ENCODE results near the gene NINJ1.

Gene NINJ1

DNA sequence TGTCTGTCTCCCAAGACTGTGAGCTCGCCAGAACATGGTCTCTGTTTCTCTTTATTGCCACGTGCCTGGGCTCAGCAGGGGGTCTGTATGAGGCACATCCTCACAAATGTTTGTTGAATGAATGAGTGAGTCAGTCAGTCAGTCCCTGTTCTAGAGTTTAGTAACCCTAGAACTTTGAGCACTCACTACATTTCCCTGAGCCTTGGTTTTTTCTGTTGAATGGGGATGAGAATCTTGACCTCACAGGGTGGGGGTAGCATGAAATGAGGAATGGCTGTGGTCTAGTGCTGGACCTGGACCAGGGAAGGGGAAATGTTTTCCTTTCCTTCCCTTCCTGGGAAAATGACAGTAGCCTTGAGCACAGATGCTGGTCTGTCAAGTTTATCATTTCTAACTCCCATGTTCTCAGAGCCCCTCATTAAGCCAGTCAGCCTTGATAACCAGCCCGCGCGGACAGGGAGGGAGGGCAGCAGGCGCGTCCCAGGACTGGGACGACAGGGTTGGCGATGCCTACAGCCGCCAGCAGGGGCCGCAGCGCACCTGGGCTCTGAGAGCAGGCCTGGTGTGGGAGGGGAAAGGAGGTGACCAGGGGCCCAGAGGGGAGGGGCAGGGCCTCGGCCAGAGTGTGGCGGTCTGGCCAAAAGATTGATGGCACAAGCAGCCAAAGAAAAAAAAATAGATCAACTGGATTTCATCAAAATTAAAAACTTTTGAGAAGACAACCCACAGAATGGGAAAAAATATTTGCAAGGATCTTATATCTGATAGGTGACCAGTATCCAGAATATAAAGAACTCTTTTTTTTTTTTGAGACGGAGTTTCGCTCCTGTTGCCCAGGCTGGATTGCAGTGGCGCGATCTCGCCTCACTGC lies 25.8 kb upstream of the NINJ1 start:
- DNase-seq = peak; percentile 90

DNA sequence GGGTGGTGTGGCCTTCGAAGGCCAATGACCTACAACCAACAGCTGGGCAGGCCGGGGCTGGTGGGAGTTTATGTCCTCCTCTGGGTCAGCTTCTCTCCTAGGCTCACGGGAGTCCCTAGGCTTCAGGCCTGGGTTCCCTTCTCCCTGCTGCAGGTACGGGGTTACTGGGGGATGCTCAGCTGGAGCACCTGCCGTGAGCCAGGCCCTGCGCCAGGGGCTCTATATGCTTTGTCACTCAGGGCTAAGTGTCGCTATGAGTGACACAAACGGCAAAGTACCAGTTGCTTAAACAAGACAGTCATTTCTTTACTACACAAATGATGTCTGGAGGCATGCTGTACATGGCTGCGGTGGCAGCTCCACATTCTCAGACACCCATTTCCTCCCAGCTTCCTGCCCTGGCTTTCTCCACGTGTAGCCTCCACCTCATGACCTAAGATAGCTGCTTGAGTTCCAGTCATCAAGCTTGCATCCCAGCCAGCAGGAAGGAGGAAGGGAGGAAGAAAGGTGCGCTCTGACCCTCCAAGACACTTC lies 22.5 kb upstream of the NINJ1 start:
- DNase-seq = peak; percentile 68

DNA sequence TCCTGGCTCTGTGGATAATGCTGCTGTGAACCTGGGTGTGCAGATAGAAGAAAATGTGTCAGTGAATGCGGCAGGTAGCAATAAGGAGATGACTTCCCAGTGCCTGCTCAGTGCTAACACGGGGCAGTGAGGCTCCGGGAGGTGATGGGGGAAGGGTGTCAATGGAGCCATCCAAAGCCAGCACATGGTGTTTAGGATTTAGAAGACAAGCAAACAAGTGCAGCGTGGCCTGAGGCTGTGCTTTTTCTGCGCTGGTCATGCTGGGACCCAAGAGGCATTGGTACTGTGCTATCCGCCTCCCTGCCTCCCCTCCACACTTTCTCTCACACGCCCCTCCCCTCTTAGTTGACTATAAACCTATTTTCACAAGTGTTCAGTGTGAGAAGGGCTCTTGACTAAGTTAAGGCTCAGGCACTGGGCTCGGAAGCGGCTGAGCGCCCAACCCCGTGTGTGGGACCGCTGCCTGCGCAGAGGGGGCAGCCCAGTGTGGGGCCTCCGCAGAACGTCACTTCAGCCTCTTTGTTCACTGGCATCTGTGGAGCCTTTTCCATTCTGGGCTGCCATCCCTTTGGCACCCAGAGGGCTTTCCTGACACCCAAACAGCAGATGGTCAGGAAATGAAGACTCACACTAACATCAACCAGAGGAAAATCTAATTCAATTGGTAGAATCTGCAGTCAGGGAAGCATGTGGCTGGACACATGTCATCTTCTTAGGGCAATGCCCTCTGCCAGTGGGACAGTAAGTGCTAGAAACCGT lies 21.8 kb upstream of the NINJ1 start:
- DNase-seq = no peak

DNA sequence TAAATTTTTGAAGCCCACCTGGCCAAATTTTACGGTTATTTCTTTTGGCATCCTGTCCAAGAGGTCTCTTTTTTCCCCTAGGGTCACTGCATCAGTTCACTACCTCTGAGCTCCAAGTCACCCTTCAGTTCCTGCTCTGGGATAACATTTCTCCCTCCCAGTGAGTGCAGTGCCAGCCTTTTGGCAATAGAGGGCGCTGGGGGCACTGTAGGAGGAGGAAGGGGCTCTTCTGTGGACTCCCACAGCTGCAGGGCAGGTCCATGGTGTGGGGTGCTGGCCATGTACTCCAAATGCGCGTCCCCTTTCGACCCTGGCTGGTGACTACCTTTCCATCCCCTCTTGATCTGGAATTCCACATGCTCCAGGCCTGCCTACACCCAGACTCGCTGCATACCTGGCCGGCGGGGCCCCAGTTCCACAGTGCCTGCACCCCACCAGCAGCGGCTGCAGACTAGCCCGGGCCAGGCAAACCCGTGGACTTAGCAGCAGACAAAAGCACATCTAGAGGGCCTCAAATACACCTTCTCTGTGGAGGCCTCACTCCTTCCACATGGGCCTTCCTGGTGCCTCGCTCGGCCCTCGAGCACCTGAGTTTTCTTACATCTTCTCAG lies 20.3 kb upstream of the NINJ1 start:
- DNase-seq = peak; percentile 73

DNA sequence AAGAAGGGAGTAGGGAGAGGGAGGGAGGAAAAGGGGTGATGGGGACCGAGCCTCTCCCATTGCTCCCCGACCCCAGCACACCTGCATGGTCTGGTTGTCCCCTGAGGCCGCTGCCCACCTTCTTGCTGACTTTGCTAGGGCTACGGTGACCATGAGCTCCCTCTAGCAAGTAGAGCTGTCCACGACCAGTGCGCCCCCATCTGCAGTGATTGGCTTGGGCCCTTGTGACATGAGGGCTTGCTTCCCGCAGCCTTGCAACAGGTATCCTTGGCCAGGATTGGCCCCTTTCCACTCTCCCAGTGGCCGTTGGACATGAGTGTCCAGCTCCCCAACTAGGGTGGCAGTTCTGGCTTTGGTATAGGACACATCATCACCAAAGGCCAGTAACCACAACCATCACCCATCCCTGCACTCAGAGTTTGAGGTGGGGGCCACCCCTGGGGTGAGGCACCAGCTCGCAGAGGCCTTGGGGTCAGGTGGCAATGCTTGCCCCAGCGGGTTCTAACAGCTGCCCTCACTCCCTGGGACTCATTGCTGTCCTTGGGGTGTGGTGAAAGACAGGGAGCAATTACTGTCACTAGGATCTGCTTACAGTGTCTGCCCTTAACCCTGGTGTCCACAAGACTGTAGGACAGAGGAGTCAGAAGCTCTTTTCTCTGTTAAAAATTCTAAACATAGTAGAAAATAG lies 17.2 kb upstream of the NINJ1 start:
- no peak for DNase-seq

DNA sequence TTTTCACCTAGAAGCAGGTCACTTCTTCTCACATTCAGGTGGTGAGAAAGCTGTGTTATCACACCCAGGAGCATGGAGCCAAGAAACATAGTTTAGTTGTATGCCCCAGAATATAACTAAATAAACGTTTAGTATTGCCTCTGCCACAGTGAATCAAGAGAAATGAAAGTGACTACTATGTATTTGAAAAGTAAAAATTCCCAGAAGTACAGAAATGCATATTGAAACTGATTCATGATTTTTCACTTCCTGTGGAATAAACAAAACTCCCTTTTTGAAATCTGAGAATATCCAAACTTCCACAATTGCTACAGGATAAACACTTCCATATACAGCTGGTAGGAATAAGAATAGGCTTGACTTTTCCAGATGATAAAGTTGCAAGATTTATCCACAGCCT lies 15.3 kb upstream of the NINJ1 start:
- no peak for DNase-seq

DNA sequence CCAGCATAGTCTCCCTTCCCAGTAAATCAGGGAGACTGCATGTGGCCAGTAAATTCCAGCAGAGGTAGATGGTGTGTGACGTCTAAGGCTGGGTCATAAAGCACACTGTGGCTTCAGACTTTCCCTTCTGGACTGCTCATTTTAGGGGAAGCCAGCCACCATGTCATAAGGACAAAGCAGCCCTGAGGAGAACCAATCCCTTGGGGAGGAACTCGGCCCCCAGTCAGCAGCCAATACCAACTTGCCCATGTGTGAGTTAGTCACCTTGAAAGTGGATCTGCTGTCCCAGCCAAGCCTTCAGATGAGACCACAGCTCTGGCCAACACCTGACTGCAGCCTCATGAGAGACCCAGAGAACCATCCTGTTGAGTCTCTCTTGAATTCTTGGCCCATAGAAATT lies 14.7 kb upstream of the NINJ1 start:
- no peak for DNase-seq

DNA sequence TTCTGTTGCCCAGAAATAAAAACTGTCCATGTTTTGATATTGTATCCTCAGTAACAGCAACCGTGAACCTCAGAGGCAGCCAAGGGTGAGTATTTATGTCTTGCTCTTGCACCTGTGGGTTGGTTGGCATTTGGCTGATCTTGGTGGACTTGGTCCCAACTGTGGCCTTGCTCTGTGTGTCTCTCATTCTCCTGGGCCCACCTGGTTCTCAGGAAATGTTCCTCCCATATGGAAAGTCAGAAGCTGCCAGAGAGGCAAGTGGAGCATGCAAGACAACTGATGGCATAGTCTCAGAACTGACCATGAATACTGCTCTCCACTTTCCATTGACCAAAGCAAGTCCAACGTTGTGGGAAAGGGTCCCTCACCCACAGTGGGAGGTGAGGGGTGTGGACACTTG lies 13.6 kb upstream of the NINJ1 start:
- DNase-seq = no peak

DNA sequence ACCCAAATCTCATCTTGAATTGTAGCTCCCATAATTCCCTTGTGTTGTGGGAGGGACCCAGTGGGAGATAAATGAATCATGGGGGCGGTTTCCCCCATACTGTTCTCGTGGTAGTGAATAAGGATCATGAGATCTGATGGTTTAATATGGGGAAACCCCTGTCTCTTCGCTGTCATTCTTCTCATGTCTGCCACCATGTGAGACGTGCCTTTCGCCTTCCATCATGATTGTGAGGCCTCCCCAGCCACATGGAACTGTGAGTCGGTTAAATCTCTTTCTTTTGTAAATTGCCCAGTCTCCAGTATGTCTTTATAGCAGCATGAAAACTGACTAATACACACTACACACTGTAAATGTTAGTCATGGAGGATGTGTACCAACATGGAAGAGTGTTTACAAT lies 12.6 kb upstream of the NINJ1 start:
- DNase-seq = peak; percentile 64

DNA sequence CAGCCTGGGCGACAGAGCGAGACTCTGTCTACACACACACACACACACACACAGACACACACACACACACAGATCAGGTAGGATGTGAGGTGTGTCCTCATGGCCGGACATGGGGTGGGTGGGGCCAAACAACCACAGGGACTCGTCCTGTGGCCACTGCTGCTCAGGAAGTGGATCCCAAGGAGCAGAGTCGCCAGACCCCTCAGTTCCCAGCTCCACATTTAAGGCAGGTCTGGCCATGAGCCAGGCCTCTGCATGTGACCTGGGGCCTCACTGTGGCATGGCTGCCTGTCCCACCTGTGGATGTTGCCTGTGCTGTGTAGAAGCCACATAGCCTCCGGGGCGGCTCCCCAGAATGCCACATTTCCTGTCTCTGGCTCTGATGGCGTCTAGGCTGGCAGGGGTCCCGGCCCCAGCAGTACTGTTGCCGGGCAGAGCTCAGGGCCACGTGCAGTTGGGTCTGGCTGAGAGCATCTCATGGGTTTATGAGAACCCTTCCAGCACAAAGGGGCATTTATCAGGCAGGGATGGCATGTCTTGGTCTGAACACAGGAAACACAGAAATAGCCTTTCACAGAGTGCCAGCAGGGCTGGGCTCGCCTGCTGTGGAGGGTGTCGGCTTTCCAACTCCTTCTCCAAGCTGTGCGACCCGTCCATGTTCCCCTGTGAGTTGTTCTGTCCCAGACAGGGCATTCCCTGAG lies 9.9 kb upstream of the NINJ1 start:
- DNase-seq = peak; percentile 53

DNA sequence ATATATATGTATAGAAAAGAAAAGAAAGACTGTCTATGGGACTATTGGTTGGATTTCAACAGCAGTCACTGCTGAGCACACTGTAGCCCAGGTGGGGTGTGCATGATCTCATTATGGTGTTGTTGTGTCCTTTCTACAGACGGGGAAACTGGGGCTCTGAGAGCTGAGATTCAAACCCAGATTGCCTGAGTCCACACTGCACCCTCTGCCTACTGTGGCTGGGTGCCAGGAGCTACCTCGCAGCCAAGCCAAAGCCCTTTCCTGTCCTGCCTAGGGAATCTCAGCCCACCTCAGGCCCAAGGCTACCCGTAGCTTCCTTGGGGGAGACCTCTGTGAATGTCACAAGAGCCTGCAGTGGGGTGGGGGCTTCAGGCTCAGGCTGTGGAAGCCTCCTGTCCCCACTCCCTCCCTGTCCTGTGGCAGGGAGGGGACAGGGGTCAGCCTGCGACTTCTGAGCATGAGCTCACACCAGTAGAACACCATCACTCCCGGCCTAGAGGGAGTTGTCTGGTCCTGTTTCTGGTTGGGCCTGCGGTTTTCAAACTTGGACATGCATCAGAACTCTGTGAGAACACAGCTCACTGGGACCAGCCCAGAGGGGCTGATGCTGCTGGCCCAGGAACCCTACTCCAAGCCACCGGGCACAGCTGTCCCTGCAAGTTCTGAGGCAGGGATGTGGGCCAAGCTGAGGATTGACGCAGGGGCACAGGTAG lies 7.9 kb upstream of the NINJ1 start:
- DNase-seq = no peak

DNA sequence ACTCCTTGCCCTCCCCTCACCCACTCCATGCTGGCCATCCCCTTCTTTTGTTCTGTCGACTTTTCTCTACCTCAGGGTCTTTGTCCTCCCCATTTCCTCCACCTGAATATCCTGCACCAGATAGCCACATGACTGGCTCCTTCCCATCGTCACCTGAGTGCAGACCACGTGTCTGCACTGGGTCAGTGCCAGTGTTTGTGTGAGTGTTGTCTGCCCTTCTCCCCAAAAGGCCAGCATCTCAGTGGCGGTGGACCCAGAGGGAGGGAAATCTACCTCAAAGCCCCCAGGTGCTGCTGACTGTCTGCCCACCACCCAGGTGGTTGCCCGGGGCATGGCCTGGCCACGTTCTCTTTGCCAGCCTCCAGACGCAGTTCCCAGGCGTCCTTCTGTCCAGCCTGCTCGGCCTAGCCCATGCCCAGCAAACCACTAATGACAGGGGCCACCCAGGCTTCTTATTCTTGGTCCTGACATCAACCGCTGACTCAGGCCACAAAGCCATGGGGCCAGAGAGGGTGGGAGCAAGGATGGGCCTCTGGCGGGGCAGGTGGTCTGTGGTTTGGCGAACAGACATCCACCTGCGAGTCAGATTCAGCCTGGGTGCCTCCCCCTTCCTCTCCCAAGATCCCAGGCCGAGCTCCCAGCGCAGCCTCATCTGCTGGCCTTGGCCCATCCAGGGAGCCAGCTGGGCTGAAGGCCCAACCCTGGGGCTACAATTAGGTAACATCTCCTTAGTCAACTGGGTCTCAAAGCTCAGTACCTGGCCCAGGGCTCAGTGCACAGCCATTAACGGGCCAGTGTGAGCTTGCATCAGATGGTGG lies 5.5 kb upstream of the NINJ1 start:
- DNase-seq = no peak

DNA sequence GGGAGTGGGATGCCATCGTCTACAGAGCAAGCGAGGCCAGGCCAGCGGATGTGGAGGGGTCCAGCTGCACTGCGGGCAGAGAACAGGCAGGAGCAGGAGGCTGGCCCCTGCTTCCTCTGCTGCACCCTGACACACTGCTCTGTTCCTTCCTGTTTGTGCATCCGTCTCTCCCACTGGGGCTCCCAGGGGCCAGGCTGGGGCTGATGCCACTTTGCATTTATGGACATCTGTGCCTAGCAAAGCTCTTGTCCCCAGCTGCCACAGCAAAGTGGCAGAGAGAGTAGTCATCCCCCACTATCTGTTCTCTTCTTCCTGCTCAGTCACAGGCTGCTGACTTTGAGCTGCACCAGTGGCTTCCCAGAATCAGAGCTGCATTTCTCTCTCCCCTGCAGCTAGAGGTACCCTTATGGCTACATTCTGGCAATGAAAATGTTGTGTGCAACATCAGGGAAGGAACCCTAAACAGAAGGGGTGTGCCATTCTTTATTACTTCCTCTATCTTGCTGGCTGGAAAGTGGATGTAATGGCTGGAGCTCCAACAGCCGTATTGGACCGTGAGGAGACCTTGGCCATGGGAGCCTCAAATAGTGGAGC lies 4.2 kb upstream of the NINJ1 start:
- DNase-seq = no peak

DNA sequence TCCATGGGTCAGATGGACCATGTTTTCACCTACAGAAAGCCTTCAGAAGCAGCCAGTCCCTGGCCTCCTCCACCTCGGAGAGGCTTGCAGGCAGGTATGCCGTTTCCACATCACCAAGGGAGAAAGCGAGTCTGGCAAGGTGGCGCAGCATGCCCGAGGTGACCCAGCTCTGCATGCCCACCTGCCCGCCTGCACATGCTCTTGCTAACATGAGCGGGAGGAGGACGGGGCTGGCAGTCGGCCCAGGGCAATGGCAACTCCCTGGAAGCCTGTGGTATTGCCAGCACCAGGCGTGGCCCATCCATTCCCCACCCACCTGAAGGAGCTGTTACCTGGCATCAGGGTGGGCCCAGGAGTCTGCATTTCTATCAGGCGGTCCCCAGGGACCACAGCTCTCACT lies 3.3 kb upstream of the NINJ1 start:
- DNase-seq = no peak

DNA sequence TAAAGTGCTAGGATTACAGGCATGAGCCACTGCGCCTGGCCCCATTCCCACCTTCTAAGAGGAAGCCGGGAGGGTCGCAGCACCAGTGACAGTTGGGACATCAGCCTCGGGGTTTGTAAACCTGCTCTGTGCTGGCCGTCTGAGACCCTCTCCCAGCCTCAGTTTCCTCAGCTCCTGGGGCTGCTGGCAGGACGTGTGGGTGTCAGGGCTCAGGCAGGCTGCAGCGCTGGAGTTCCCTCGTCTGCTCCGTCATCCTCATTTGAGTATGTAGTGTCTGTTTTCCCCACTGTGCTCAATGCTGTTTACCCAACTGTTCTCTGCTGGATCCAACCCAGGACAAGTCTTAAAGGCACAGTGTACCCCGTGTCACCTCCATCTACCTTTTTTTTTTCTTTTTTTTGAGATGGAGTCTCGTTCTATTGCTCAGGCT lies 2.0 kb upstream of the NINJ1 start:
- no peak for DNase-seq

DNA sequence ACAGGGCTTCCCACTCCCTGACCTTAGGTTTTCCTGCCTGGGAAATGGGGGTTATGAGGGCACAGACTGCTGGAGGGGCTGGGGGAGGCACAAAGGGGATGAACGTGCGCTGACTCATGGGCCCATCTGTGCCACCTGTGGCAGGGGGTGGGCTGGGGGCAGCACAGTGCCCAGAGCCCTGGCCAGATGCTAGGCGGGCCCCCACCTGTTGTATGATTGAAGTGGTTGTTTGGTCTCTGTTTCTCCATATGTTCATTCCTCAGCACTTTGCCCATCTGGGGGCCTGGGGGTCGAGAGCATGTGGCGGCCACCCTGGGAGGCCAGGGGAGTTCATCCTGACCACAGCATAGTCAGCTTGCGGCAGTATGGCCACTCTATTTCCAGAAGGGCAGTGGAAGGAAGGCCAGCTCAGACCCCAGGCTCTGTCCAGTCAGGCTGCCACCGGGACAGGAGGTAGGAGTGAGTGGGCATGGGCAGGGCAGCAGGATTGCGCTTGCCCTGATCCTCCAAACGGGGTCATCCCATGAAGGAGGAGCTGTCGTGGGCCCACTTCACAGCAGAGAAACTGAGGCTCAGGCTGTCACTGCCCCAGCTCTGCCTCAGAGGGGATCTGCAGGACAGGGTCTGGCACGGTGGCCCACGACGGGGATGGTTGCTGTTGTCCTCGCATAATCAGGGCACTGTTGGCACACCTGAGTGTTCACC lies 841 bp upstream of the NINJ1 start:
- no peak for DNase-seq

DNA sequence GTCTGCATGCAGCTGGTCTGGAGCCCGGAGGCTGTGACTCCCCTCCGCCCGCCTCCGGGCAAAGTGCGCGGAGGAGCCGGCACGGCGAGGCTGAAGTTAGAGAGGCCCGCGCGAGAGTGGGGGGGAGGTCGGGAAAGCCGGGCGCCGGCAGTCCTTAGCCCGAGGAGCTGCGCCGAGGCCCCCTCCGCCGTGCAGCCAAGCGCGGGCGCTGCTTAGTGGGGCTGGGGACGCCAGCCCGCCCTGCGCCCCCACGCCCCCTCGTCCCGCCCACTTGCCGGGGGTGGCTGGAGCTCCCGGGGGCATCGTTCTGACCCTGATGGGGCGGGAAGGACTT lies 403 bp downstream of the NINJ1 start:
- no peak for DNase-seq

DNA sequence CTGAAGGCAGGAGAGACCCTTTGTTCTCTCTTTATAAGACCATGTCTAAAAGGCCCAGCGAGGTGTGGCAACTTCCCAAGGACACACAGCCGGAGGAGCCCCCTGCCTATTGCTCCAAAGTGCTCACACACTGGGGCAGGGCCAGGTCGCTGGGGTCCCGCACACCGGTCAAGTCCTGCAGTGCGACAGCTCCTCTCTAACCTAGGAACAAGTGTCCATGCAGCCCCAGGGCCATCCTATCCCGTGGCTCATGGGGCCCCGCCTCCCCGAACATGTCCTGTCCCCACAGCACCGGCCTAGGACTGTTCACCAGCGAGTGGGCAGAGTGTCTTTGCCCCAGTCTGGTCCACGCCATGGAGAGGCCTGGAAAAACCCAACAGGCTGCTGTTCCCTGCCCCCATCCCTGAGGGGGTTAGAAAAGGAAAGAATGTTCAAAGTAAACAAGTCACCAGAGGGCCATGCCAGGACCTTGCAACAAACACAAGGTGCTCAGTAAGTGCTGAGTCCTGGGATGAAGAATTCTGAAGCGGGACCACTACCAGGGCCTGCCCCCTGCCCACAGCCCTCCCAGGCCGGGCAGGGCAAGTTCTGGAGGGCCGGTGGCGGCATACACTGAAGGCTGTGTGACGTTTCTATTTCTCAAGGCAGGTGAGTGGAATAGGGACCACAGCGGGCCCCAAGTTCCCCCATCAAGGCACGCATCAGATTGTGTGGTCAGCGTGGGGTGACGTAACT lies 938 bp downstream of the NINJ1 start:
- peak; percentile 83 for DNase-seq

DNA sequence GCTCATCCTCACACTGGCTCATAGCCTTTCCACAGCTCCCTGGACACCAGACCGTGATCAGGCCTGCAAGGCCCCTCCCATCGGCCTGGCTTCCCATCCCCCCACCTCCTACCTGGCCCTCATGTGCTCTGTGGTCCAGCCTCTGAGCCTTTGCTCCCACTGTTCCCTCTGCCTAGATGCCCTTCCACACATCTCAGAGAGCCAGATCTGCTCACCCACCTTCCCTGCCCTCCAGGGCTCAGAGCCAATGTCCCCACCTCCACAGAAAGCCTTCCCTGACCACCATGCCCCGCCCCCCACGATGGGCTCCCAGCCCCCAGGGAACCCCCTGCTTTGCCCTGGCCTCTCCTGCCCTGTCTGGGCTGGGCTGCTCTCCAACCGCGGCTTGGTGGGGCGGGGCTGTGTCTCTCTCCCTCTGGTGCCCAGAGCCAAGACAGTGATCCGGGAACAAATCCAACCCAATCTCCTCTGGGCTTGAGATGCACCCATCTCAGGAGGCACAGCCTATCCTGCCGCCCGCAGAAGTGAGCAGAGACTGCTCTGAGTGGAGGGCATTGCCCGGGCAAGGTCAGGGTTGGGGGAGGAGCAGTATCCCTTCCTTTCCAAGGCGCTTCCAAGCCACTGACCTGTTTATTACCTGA lies 1.6 kb downstream of the NINJ1 start:
- DNase-seq = no peak
